K562 (cell line): ENCODE data around the gene AUNIP. TPM values are rescaled to one million over a fixed set of nuclear protein-coding genes. Genes with fewer than 3 reads are reported as not detected.

Experiments
- ARHGAP35 ChIP-seq: fragments of 450-650 bp; IDR thresholded peaks from 2 replicates; pipeline ENCODE4 v1.6.1; 2018; ENCODE audit not compliant: partially characterized antibody
- BRD4 ChIP-seq: fragments of 200-600 bp; sonication (generic); IDR thresholded peaks from 2 replicates; pipeline ENCODE4 v1.6.1; 2017; ENCODE audit warnings: inconsistent platforms
- CBX3 ChIP-seq, 2 experiments: IDR thresholded peaks; 1 replicate in 1 of 2; 2 replicates in 1 of 2; pipeline ENCODE4 v1.6.1; 2012; ENCODE audit warnings: inconsistent platforms in 2 of 2, low read length in 2 of 2, borderline replicate concordance in 1 of 2, control low read depth in 1 of 2
- DACH1 ChIP-seq: fragments of 450-650 bp; IDR thresholded peaks from 2 replicates; pipeline ENCODE4 v1.6.1; 2018; ENCODE audit not compliant: partially characterized antibody
- EZH2 ChIP-seq: IDR thresholded peaks from 2 replicates; pipeline ENCODE4 v1.6.1; 2012; ENCODE audit warnings: low read depth, mild to moderate bottlenecking, inconsistent platforms, low read length, borderline replicate concordance
- FOXA3 ChIP-seq, 2 experiments: fragments of 450-650 bp in 1 of 2; sonication (generic) in 1 of 2; formaldehyde crosslinking; IDR thresholded peaks in 1 of 2; conservative IDR thresholded peaks in 1 of 2; 2 replicates each; pipeline versions ENCODE4 v1.4.0 to v1.8.0; 2020 to 2022; ENCODE audit warnings: mild to moderate bottlenecking in 2 of 2, missing genetic modification reagents in 1 of 2
- HNRNPLL ChIP-seq: fragments of 200-400 bp; formaldehyde crosslinking; IDR thresholded peaks from 2 replicates; pipeline ENCODE4 v1.6.1; 2017; ENCODE audit warnings: low read length, low read depth, mild to moderate bottlenecking; ENCODE audit not compliant: poor library complexity, severe bottlenecking
- IRF2 ChIP-seq: sonication (generic); formaldehyde crosslinking; IDR thresholded peaks from 2 replicates; pipeline ENCODE4 v1.8.1; 2022; ENCODE audit warnings: mild to moderate bottlenecking, missing genetic modification reagents
- KLF16 ChIP-seq: IDR thresholded peaks from 2 replicates; pipeline ENCODE4 v1.6.1; 2016; ENCODE audit warnings: antibody characterized with exemption
- POLR3A ChIP-seq: IDR thresholded peaks from 2 replicates; pipeline ENCODE4 v1.6.1; 2011; ENCODE audit warnings: borderline replicate concordance, mild to moderate bottlenecking, moderate library complexity; ENCODE audit not compliant: insufficient read length, insufficient read depth; ENCODE audit errors: extremely low read depth
- RBBP5 ChIP-seq: fragments of 200-600 bp; sonication (generic); IDR thresholded peaks from 2 replicates; pipeline ENCODE4 v1.6.1; 2012; ENCODE audit warnings: borderline replicate concordance, mild to moderate bottlenecking, low read length, control low read depth, inconsistent platforms; ENCODE audit not compliant: insufficient read depth, poor library complexity, severe bottlenecking
- SMARCC2 ChIP-seq: fragments of 450-650 bp; IDR thresholded peaks from 2 replicates; pipeline ENCODE4 v1.6.1; 2017; ENCODE audit warnings: antibody characterized with exemption, moderate library complexity, mild to moderate bottlenecking, low read depth
- SPI1 ChIP-seq: IDR thresholded peaks from 2 replicates; pipeline ENCODE4 v1.6.1; 2011; ENCODE audit warnings: low read depth, low read length, control low read depth, borderline replicate concordance
- STAT5B ChIP-seq: fragments of 250-450 bp; sonication (Bioruptor Pico); IDR thresholded peaks from 2 replicates; pipeline ENCODE4 v1.8.0; 2021; ENCODE audit warnings: mild to moderate bottlenecking, inconsistent platforms
- TAL1 ChIP-seq: fragments of 450-650 bp; IDR thresholded peaks from 2 replicates; pipeline ENCODE4 v1.6.1; 2016; ENCODE audit warnings: mild to moderate bottlenecking
- TBP ChIP-seq: optimal IDR thresholded peaks from 2 replicates; pipeline ENCODE3; 2011; ENCODE audit warnings: low read depth, low read length, improper control_type of control experiment
- VEZF1 ChIP-seq: fragments of 200-800 bp; sonication (Bioruptor generic); IDR thresholded peaks from 2 replicates; pipeline ENCODE4 v1.6.1; 2017; ENCODE audit warnings: missing genetic modification characterization, missing compliant biosample characterization
- ZBTB7A ChIP-seq: IDR thresholded peaks from 2 replicates; pipeline ENCODE4 v1.6.1; 2011; ENCODE audit warnings: low read depth, mild to moderate bottlenecking, low read length, moderate library complexity, borderline replicate concordance; ENCODE audit not compliant: control insufficient read depth
- ZNF511 ChIP-seq: sonication (generic); formaldehyde crosslinking; IDR thresholded peaks from 2 replicates; pipeline ENCODE4 v1.8.0; 2022; ENCODE audit warnings: mild to moderate bottlenecking, missing genetic modification reagents
- ZNF518B ChIP-seq: fragments of 250-450 bp; sonication (Bioruptor Pico); IDR thresholded peaks from 2 replicates; pipeline ENCODE4 v1.5.0; 2021; ENCODE audit warnings: mild to moderate bottlenecking, moderate library complexity
- ZNF655 ChIP-seq: fragments of 250-450 bp; sonication (Bioruptor Pico); IDR thresholded peaks from 2 replicates; pipeline ENCODE4 v1.5.0; 2021
- polyA plus RNA-seq, 8 experiments: library from polyadenylated mRNA; depleted of rRNA in 4 of 8; stranded (reverse) in 5 of 8; unstranded in 3 of 8; fragments of >200 nt; fragmentation: Nextera tagmentation in 2 of 8; fragmentation: Illumina TruSeq in 1 of 8; extraction: Ambion mirVana in 2 of 8; extraction: Trizol in 1 of 8; gene quantifications; 2 replicates each; pipeline versions ENCODE4 v1.2.1 to v1.2.3, GENCODE V29; 2011 to 2014; ENCODE audit warnings: inconsistent platforms in 1 of 8, missing spikeins in 1 of 8
- total RNA-seq, 7 experiments: library from RNA; depleted of rRNA in 6 of 7; stranded (reverse); fragments of >200 nt in 6 of 7; fragmentation: Illumina TruSeq in 2 of 7; extraction: Trizol in 2 of 7; gene quantifications; 2 replicates each; pipeline versions ENCODE4 v1.2.1 to v1.2.3, GENCODE V29; 2011 to 2021; ENCODE audit warnings: low replicate concordance in 1 of 7

The AUNIP gene
- total and polyA plus RNA-seq, 9 of the 15 experiments (the other 6 are each of a cell fraction or from before 2014, with no cell fraction given), result 12.1 to 53.8 (median 47.1) TPM

GRCh38 chr1:25819491-25820246, 39.6 kb downstream of the AUNIP start, which contains the start of gene MTFR1L (continued):
- TF ChIP-seq HNRNPLL (peak; percentile 83), POLR3A (no peak), EZH2 (no peak), VEZF1 (peak; percentile 90), SPI1 (peak; percentile 60), ZNF511 (CRISPR knock-in tag) (peak; percentile 49), BRD4 (peak; percentile 25; the same call in 1 of the 2 replicates), DACH1 (peak; percentile 20), ARHGAP35 (peak; percentile 87), SMARCC2 (no peak), FOXA3 (CRISPR knock-in tag; conservative IDR thresholded peaks at IDR 0.05 in 1 of 2, IDR thresholded peaks at IDR 0.05 in 1 of 2) (peak in 1 of 2 experiments; percentile 35; a peak in 1 of 4 replicates), IRF2 (CRISPR knock-in tag) (no peak), TBP (peak; percentile 86), ZNF655 (CRISPR knock-in tag) (no peak), STAT5B (CRISPR knock-in tag) (no peak), CBX3 (IDR thresholded peaks at IDR 0.05; ENCODE audit: borderline replicate concordance in 1 of 2, low read length in 2 of 2) (peak in 1 of 2 experiments; percentile 46; a peak in 1 of 3 replicates), RBBP5 (peak; percentile 92), ZBTB7A (peak; percentile 96), KLF16 (no peak), TAL1 (0 out of 2 replicates have a peak, but pooled peaks have one; percentile 6), ZNF518B (CRISPR knock-in tag) (no peak)
